Activated CD4-positive, alpha-beta T cell treated with anti-CD3 and anti-CD28 coated beads for 1 hour (primary cell): Measurements from ENCODE around the gene BTG1.

Experiments
- DNase-seq: peaks from one replicate; pipeline ENCODE4 v3.0.0-alpha.2; 2020

The BTG1 gene

DNA sequence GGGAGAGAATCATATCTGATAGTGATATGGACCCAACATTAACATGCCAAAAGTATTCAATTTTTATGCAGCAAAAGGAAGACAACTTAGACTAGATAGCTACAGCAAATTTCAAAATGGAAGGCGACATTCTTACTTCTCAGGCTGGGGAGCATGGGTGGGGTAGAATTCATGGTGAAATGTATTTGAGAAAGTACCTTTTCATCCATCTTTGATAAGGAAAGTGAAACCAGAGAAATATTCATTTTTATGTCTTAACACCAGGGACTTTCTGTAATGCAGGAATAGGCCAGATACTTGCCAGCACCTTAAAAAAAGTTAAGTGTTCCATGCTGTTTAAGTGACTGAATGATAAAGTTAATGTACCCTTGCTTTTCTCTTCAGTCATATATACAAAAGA, 13.4 kb downstream of the BTG1 start:
- DNase-seq: no peak

DNA sequence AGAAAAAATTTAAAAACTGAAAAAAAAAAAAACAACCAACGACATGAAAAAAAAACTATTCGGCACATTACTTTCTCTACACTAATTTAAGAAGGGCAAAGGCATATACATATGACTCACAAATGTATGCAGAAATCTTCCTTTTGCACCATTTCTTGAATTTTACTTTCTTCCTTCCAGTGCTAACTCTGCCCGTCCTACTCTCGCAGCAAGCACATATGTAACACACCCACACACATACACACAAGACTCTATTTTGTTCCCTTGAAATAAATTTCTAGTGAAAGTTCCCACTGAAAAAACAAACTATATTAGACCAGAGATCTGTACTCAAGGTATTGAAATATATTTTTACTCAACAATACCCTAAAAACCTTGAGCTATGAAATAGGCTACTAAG, 14.6 kb downstream of the BTG1 start:
- no peak for DNase-seq

GRCh38 chr12:92129609-92130008, 16.0 kb downstream of the BTG1 start:
- DNase-seq: no peak

DNA sequence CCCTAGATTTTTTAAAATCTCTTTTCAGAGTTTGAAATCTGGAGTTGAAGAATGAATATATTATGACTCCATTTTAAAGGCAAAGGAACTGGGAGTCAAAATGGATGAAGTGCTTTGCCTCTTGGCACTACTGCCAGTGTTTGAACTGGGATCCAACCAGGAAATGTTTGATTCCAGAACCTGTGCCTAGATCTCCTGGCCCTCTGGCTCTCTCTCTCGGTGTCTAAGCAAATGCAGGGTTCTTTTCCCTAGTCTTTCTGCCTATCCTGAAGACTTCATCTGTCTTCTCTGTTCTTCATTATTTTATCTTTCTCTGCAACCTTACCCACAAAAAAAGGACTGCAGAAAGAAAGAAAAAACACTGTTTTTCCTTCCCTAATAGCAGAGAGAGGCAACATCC, 17.0 kb downstream of the BTG1 start:
- no peak for DNase-seq

DNA sequence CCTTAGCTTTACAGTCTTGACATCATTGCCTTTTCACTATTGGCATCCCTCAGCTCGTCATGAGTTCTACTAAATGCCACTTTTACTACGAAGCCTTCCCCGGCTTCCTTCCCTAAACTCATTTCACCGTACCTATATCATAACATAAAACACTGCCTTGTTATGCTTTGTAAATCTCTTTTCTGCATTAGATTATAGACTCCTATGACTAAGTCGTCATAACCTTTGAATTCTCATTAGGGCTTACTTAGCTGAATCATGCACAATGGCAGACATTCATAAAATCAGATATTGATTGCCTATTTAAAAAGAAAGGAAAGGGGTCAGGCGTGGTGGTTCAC, 21.0 kb downstream of the BTG1 start:
- DNase-seq: no peak

- DNase-seq: no peak
Measured at GRCh38 chr12:92123780-92124688, 21.6 kb downstream of the BTG1 start.

GRCh38 chr12:92122941-92123779, 22.5 kb downstream of the BTG1 start:
- DNase-seq: no peak

DNA sequence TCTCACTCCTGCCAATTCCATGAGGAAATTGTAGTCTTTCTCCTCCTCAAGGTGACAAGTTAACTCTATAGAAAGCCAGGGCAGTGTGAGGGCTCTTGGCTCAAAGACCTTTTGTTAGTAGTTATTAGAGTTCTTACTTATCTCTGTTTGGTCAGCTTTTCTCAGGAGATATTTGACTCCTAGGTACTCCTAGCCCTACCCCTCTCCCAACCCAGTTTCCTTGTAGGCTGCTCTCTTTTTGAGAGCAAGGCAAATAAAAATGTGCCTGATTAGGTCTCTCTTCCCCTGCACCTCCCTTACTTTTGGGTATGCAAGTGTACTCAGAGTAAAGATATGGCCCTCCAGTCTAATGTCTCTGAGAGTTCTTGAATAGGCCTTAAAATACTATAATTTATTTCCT, 23.8 kb downstream of the BTG1 start:
- DNase-seq: no peak

- no peak for DNase-seq
Measured at GRCh38 chr12:92118826-92119536, 26.7 kb downstream of the BTG1 start.

- no peak for DNase-seq
Measured at GRCh38 chr12:92114834-92115233, 30.8 kb downstream of the BTG1 start.

DNA sequence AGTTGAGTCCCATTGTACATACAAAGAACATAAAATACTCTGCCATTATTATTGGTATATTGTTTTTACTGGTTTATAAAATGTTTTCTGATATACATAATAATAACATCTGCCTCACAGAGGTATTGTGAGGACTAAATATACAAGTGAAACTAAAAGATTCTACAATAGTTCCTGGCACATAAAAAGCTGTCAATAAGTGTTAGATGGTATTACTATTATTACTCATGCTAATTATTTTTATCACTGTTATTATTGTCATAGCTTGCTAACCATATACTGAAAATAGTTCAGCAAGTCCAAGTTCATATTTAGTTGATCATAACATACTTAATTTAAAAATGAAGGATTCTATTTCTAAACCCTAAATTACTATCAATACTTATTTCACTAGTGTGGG, 34.4 kb downstream of the BTG1 start:
- DNase-seq: no peak

DNA sequence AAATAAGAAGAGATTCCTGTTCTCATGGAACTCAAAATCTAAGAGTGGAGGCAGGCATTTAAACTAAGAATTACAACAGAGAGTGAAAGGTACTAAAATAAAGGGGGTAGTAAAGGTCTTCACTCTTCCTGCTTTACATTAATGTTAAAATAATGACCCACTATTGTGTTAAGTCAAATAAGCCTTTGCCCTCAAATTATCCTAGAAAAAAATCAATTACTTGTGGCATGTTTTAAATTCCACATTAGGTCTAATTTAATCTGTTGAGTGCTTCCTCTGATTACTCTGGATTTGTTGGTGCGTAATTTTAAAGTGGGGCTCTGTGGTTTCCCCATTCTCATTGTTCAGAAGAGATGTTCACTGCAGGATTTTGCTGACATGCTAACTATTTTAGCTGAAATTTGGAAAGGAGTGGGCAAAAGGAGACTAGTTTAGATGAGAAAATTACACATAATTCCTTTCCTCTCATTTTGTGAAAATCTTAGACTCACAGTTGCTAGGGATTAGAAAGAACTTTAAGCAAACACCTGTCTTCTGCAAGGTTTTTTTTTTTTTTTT, 35.5 kb downstream of the BTG1 start:
- DNase-seq: no peak

- DNase-seq: no peak
Measured at GRCh38 chr12:92109613-92110012, 36.0 kb downstream of the BTG1 start.

GRCh38 chr12:92108651-92109050, 37.0 kb downstream of the BTG1 start:
- DNase-seq: no peak

DNA sequence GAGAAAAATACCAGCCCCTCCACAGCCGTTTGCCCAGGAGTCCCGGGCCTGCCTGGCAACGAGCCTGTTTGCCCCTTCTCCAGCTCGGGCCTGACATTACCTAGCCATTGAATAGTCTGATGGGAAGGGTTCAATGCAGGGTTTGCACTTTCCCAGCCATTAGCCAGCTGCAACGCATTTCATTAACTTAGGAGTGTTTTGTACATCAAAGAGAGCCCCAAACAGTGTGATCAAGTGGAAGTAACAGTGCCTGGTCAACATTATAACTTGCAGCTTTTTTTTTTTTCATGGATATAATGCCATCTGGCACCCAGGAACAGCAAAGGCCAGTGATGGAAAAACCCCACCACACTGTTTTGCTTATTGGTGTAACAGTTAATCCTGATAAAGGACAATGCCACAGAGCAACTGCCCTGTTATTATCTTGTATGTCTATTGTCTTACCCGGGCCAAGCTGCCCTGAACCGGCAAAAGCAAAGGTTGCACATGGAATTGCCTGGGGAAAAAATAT, 38.0 kb downstream of the BTG1 start:
- no peak for DNase-seq

GRCh38 chr12:92107094-92107493, 38.6 kb downstream of the BTG1 start:
- DNase-seq: no peak

DNA sequence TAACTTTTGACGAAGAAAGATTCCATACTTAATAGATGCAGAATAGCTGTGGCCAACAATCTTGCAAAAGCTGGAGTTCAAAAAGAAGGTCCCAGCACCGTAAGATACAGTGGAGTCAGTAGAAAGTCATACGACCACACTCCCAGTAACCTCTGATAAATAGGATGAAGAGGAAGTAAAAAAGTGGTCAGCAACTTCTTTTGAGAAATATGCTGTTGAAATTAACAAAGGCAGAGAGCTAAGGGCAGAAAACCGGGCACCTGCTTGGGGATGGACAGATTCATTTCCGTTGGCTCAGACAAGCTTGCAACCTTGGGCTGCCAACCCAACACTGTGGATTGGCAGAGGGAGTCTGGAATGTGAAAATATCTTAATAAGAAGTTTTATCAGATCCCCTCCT, 40.0 kb downstream of the BTG1 start:
- DNase-seq: no peak

DNA sequence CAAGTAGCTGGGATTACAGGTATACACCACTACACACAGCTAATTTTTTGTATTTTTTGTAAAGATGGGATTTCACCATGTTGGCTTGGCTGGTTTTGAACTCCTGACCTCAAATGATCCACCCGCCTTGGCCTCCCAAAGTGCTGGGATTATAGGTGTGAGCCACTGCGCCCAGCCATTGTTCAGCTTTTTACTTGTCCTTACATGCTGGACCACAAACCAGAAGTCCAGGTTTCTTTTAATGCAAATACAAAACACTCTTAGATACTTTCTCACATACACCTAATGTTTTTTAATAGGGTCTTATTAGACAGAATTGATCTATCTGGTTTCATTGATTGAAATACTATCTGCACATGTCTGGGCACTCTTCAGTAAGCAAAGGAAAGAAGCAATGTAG, 40.5 kb downstream of the BTG1 start:
- no peak for DNase-seq

GRCh38 chr12:92102606-92103005, 43.0 kb downstream of the BTG1 start:
- DNase-seq: no peak

DNA sequence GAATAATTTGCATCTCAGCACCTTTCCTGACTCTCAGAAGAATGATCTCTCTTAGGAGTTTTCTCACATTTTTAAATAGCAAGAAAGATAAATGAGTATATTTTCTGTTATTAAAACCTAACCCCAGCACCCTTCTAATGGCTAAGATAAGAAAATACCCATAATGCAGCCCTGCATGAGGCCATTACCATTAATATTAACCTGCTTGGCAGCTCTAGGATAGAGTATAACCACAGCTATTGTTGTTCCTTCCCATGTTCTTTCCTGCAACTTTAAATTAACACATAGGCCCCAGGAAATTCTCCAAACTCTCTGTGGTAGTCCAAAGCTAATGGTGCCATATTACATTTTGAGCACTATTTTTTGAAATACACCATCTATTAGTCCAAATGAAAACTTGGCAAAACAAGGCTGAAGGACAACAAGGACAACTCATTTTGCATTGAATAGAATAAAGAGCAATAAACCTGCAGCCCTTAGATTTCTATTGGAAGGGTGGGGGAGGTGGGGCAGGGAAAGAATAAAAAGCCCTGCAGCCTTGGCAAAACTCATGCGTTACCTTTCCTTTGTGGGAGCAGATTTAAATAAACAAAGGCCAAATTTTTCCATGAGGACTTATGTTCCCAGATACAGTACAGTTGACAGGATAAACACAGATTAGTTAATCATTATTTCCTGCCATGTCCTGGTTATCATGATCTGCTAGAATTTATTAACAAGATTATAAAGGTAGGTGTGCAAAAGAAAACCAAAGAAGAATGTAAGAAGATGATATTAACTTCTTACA, 46.9 kb downstream of the BTG1 start:
- no peak for DNase-seq

DNA sequence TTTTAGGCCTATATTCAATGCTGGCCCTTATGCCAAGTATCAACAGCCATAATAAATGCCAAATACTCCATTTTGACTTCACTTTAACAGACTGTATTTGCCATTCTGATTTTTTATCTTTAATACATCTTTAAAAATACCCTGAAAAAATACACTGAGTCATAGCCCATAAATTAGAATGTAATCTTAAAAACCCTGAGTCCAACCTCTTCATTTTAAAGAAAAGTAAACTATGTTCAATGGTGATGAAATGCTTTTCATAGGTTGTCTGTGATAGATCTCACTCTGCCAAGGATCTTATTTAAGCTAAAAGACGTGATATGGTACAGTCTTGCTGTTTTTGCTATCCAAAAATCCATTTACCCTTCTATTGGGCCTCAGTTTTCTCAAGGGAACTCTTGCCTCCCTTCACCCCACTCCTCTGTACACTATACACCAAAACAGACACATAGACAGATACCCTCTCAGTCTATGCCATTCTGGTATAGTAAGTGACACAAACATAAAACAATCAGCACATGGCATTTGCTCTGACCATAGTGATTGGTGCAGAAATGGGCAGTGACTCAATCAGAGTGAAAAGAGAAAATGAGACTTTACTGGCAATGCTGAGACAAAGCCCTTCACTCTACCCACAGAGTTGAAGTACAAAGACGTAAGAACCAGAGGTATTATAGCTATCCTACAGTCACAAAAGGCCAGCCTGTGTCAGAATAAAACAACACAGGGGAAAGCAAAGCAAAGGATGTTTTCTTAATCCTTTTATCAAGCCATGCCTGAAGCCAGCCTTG, 49.1 kb downstream of the BTG1 start:
- no peak for DNase-seq
